Lower leg skin (tissue), 3 donors: ENCODE results near the gene MYORG.

Experiments
- CTCF ChIP-seq, 3 donors: fragments of 450-650 bp; IDR thresholded peaks; one replicate each; pipeline ENCODE4 v1.5.1; 2016; ENCODE audit warnings: antibody characterized with exemption in 3 of 3, mild to moderate bottlenecking in 3 of 3, moderate library complexity in 2 of 3
- POLR2A ChIP-seq, 2 donors: fragments of 450-650 bp; IDR thresholded peaks; one replicate each; pipeline ENCODE4 v1.6.1; 2016 to 2017; ENCODE audit warnings: antibody characterized with exemption in 2 of 2, mild to moderate bottlenecking in 1 of 2, moderate library complexity in 1 of 2

DNA sequence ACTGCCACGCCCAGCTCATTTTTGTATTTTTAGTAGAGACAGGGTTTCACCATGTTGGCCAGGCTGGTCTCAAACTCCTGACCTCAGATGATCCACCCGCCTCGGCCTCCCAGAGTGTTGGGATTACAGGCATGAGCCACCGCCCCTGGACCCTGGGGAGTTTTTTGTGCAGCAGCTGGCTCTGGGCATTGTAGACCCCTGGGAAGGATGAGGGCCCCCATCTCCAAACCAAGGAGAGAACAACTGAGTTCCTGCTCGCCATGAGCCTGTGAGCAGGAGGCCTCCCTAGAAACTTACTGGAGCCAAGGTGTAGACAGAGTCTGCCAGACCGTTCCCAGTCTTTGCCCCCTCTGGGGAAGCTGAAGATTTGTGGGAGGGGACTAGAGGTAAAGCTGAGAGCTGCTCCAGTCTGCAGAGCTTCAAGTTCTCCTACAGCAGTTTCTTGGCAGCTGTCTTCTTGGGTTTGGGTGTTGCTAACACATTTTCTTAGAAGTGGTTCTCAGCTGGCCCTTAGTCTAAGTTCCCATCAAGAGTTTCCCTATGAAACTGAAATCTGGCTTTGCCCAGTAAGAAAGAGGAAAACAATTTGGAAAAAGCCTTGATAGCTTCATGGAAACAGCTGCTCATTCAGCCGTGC, 34.9 kb downstream of the MYORG start:
- no peak for TF ChIP-seq CTCF (IDR thresholded peaks at IDR 0.05)
- no peak for TF ChIP-seq POLR2A (IDR thresholded peaks at IDR 0.05)
